Activated T-cell treated with anti-CD3 and anti-CD28 coated beads, Interleukin-2, amount 50 U/mL, for 24 hours (primary cell): ENCODE data around the gene PARD3B.
A peak's percentile ranks its signal among the peaks of the same experiment; 100 is the strongest.

ENCODE experiments used
- DNase-seq: peaks from one replicate; pipeline ENCODE4 v3.0.0-alpha.2; 2020
- H3K27ac Mint-ChIP-seq: 2 replicates; pipeline ENCODE4 v1.8.0; 2020; ENCODE audit warnings: mild to moderate bottlenecking, mixed read lengths
- H3K27me3 Mint-ChIP-seq: 2 replicates; pipeline ENCODE4 v1.8.0; 2020; ENCODE audit warnings: mixed read lengths
- H3K36me3 Mint-ChIP-seq: 2 replicates; pipeline ENCODE4 v1.8.0; 2020; ENCODE audit warnings: low read depth, mixed read lengths
- H3K4me1 Mint-ChIP-seq: 2 replicates; pipeline ENCODE4 v1.8.0; 2020; ENCODE audit warnings: low read depth, mixed read lengths
- H3K4me3 Mint-ChIP-seq: 2 replicates; pipeline ENCODE4 v1.8.0; 2020; ENCODE audit warnings: mild to moderate bottlenecking, moderate library complexity, mixed read lengths
- H3K9me3 Mint-ChIP-seq: 2 replicates; pipeline ENCODE4 v1.8.0; 2020; ENCODE audit warnings: mixed read lengths

PARD3B gene

DNA sequence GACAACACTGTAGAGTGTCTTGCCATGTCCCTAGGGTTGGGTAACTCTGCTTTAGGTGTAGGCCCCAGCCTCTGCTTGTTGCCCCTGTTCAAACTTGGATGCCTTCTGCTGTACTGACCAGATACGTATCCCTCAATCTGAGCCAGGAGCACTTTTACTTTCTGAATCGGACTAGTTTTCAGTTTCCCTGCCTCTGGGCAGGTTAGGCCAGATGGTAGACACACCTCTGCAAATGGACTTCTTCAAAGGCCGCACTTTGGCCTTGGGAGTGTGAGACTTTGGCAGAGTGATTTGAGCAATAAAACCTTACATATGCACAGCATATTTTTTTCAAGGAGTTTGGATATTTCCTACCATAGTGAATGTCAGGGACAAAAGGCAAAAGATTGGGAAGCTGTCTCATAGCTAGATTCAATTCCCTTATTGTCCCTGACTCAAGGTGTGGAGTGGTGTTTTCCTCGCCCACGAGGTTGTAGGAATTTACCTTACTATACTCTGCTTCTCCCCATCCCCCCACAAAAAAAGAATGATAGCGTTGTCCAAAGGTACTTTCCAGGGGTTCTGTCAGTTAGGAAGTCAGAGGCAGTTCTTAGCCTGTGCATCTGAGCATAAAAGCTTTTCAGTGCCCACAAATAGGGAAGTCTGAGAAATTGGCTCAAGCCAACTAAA lies 15.3 kb upstream of the PARD3B start:
- Mint-ChIP-seq H3K27me3 (no peaks in the 10 kb centered on the region), H3K4me3 (no peak overlapping the region), H3K9me3 (no peaks in the 10 kb centered on the region), H3K27ac (no peak overlapping the region), H3K4me1 (no peaks in the 10 kb centered on the region), H3K36me3 (no peaks in the 10 kb centered on the region)
- DNase-seq = no peak

DNA sequence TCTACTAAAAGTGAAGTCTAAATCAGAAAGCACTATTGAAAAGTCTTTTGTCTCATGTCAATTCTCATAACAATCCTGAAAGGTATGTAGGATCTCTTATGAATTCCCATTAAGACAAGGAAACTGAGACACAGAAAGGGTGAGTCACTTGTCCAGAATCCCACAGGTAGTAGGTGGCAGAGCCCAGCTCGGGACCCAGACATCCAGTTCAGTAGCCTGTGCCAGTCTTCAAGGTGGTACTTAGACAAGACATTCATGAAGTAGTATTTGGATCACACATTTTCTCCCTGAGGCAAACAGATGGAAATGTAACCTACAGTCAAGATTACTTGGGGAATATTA lies 14.8 kb upstream of the PARD3B start:
- no peaks in the 10 kb centered on the region for H3K36me3 Mint-ChIP-seq
- no peaks in the 10 kb centered on the region for H3K4me1 Mint-ChIP-seq
- DNase-seq = no peak
- H3K27ac Mint-ChIP-seq = no peak overlapping the region
- H3K27me3 Mint-ChIP-seq = no peaks in the 10 kb centered on the region
- no peak overlapping the region for H3K4me3 Mint-ChIP-seq
- no peaks in the 10 kb centered on the region for H3K9me3 Mint-ChIP-seq

DNA sequence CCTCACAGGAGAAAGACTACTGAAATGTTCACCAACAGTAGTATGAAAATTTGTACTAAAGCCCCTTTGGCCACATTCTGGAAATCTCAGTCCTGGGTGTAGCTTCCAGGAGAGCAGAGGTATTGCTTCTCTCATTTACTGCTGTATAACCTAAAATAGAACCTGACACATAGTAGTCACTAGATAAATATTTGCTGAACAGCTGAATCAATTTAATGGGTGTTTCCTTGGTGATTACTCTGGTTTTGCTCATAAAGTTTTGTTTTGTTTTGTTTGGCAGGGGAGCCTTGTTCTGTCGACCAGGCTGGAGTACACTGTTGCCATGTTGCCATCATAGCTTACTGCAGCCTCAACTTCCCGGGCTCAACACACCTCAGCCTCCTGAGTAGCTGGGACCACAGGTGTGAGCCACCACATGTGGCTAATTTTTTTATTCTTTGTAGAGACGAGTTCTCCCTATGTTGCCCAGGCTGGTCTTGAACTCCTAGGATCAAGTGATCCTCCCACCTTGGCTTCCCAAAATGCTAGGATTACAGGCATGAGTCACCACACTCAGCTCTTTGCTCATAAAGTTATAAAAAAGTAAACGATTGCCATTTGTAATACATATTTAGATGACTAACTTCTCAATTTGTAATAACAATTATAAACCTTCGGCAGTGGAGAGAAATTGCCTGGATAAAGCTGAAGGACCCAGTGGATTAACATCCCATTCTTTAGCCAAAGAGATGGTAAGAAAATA lies 11.5 kb upstream of the PARD3B start:
- Mint-ChIP-seq H3K27ac (no peak overlapping the region), H3K9me3 (no peaks in the 10 kb centered on the region), H3K4me1 (no peaks in the 10 kb centered on the region), H3K27me3 (no peaks in the 10 kb centered on the region), H3K4me3 (no peak overlapping the region), H3K36me3 (no peaks in the 10 kb centered on the region)
- DNase-seq = no peak

DNA sequence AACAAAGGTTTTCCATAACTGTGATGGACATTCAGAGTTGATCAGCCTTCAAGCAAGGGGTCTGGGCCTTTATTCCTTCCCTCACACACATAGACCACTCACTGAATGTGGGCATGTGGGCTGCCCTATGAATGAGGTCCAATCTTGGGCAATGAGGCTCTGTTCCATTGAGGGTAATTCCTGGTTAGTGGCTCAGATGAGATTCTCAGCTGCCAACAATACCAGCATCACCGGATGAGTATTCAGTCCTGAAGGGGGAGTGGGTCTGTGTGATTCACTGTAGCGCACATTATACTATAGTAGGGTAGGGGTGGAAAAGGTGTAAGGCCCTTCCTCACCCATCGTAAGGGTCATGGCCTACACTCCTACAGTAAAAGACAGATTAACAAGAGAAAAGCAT lies 9.9 kb upstream of the PARD3B start:
- H3K27ac Mint-ChIP-seq = no peak overlapping the region
- H3K4me1 Mint-ChIP-seq = no peaks in the 10 kb centered on the region
- H3K27me3 Mint-ChIP-seq = no peaks in the 10 kb centered on the region

DNA sequence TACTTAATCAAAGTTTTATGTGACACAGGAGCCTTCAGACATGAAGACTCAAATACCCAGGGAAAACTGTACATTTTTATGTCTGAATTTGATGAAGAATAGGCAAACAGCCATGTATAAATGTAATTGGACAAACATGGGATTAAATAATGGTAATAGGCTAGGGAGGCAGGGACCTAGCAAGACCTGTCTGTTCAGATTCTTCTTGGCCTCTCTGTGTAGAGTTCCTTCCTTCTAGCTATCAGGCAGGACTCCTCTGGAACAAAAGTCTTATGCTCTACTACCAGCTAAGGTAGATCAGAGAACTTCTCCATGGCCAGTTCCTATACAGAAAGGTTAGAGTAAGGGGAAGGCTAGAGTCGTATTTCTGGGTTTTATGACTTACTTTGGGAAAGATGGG lies 9.5 kb upstream of the PARD3B start:
- no peak overlapping the region for H3K4me3 Mint-ChIP-seq
- H3K4me1 Mint-ChIP-seq = no peaks in the 10 kb centered on the region
- H3K9me3 Mint-ChIP-seq = no peaks in the 10 kb centered on the region
- no peak for DNase-seq
- no peaks in the 10 kb centered on the region for H3K27me3 Mint-ChIP-seq
- no peaks in the 10 kb centered on the region for H3K36me3 Mint-ChIP-seq
- H3K27ac Mint-ChIP-seq = no peak overlapping the region

More for the DNA sequence above, 9.9 kb upstream of the PARD3B start:
- Mint-ChIP-seq H3K4me3 (no peak overlapping the region), H3K36me3 (no peaks in the 10 kb centered on the region), H3K9me3 (no peaks in the 10 kb centered on the region)
- no peak for DNase-seq

DNA sequence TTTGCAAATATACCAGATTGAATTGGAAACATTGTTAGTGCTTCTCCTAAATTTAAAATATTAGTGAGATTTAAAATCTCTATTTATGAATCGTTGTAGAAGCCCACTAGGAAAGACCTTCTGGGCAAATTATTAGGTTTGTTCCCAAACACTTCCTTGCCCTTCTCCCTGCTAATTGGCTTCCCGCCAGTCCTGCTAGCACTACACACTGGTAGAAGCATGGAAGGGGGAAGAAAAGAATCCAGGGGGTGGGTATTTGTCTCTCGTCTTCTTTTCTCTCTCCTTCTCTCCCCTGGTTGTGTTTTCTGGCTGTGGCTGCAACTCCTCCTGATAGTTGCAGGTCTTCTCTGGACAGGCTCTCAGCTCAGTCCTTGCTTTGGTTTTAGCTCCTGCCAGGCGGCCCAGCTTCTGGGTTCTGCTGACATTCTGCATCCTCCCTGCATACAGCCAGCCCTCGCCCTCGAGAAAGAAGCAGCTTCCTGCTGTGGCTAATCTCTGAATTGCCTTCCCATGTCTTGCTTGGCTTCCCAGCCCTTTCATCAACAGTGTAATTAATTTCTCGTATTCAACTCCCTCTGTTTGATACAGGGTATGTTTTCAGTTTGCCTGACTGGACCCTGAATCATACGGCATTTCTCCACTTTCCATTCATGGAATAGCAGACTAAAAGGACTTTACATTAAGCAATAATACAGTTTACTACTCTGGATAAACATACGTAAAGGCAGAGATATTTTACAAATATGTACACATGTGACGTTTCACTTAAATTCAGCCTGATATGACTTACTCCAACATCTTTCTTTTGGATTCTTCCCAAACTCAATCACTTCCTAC lies 6.9 kb upstream of the PARD3B start:
- Mint-ChIP-seq H3K36me3 (no peaks in the 10 kb centered on the region), H3K4me1 (no peaks in the 10 kb centered on the region), H3K9me3 (no peaks in the 10 kb centered on the region), H3K27me3 (peaks cover 14% of the 10 kb centered on the region), H3K27ac (no peak overlapping the region), H3K4me3 (no peak overlapping the region)
- no peak for DNase-seq

DNA sequence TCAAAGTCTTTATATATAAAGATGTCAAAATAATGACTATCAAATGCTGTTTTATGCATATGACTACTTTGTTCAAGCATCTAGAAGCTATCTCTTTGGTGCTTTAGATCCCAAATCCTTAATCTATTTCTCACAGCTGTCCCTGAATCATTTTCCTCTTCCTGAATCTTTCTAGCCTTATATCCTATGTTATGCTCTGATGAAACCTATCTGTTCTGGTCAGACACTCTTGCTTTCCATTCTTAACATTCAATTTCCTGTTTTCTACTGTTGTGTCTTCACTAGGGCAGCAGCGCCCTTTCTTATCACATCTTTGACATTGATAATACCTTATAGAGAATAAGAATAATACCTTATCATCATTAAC lies 6.3 kb upstream of the PARD3B start:
- Mint-ChIP-seq H3K4me3 (no peak overlapping the region), H3K9me3 (no peaks in the 10 kb centered on the region), H3K27ac (no peak overlapping the region), H3K4me1 (no peaks in the 10 kb centered on the region), H3K27me3 (peaks cover 20% of the 10 kb centered on the region), H3K36me3 (no peaks in the 10 kb centered on the region)
- no peak for DNase-seq

DNA sequence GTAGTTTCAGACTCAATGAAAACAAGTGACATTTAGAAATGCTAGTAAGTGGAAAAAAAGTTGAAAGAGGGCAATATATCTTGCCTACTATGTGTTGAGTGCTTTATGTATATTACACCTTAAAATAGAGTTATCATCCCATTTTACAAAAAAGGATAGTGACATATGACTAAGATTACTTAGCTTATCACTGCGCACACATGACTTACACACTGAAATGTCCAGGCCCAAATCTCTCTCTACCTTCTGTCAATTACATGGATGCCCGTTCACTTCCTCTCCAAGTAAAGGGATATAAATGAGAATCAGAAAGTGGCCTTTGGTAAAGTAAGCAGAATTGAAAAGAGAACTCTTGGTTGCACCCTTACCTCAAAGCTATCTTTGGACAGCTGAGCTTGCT lies 3.6 kb upstream of the PARD3B start:
- Mint-ChIP-seq H3K36me3 (no peaks in the 10 kb centered on the region), H3K9me3 (no peaks in the 10 kb centered on the region), H3K27me3 (peaks cover 40% of the 10 kb centered on the region), H3K4me3 (no peak overlapping the region), H3K27ac (no peak overlapping the region), H3K4me1 (peaks cover 14% of the 10 kb centered on the region)
- DNase-seq = no peak

DNA sequence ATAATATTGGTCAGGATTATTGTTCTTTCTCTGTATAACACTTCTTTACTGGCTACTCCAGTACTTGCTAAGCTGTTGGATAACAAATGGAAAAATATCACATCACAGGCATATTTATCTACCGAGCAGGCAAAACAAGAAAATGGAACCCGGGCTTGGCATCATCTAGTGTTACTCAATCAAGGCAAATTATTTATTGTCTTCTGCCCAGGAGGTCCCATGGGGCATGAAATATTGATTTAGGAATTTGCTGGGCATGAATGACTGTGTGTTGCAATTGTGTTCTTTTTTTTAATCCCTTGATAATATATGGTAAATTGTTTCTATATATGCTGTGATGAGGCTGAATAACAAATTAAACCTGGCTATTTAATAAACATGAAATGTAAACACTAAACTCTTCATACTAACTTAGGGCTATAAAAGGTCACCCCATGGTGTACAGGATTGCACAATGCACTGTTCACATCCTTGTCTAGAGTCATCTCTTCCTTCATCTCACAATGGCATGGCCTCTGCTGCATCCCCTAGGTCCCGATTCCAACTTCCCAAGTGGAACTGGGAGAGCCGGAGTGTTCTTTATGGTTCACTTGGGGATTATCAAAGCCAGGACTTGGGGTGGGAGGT lies 2.2 kb upstream of the PARD3B start:
- H3K9me3 Mint-ChIP-seq = no peaks in the 10 kb centered on the region
- H3K4me1 Mint-ChIP-seq = peaks cover 14% of the 10 kb centered on the region
- DNase-seq = no peak
- H3K27ac Mint-ChIP-seq = no peak overlapping the region
- peaks cover 44% of the 10 kb centered on the region for H3K27me3 Mint-ChIP-seq
- H3K36me3 Mint-ChIP-seq = no peaks in the 10 kb centered on the region
- no peak overlapping the region for H3K4me3 Mint-ChIP-seq

DNA sequence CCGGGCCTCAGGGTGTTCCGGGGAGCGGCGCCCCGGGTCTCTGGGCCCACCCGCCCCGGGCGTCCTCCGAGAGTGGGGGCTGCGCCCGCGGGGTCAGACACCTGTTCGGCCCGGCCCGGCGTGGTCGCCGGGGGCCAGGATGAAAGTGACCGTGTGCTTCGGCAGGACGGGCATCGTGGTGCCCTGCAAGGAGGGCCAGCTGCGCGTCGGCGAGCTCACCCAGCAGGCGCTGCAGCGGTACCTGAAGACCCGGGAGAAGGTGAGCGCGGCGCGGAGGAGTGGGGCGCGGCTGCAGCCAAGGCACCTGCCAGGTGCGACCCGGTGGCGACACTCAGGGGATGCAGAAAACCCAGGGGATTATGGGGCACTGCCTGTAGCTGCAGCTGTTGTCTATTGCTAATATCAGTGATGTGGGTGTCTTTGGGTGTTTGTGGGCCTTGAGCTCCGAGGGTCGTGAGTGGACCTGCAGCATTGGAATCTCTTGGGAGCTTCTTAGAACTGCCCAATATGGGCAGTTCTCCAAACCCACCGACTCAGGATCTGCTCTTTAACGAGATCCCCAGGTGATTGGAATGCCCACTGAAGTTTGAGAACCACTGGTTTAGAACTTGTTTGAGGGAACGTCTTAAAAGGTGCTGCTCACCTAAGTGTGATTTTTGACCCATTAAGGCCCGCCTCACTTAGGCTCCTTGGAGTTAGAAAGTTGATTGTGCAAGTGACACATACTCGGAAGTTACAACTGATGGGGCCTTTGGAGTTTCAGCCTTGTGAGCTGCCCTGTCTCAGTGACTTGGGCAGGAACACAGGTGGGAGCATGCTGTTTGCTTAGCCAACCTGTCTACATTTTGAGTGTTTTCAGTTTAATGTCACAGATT lies 823 bp downstream of the PARD3B start:
- Mint-ChIP-seq H3K4me3 (peak overlapping the region; percentile 71), H3K27ac (no peak overlapping the region), H3K36me3 (no peaks in the 10 kb centered on the region), H3K9me3 (no peaks in the 10 kb centered on the region), H3K27me3 (peaks cover 47% of the 10 kb centered on the region), H3K4me1 (peaks cover 14% of the 10 kb centered on the region)
- no peak for DNase-seq

DNA sequence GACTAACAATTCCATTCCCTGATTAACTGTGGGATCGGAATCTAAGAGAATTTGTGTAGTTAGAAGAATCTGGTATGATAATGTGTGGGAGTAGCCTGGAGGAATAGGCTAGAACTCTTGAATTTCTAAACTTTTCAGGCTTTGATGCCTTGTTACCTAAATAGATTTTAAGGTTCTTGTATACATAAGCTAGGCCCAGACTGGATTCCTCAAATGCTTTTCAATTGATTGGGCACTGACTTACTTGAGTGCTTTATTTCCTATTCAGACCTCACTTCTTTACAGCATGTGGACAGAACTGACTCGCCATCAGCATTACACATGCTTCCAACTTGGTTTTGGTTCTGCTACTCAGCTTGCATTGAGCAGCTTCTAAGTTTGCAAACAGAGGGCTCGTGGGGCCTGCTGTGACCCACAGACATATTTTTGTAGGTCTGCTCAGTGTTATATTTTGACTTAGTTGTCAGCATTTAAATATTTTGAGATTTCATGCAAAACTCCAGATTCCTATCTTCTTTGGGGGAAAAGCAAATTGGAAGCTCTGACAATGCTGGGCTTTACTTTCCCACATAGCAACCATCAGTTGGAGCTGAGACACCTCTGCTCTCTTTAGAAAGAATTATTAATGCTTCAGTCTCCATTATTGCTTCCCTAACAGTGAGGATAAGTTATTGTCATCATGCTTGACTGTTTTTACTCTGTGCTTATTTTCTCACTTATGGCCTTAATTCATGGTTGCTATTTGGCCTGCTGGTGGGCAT lies 5.7 kb downstream of the PARD3B start:
- no peak for DNase-seq
- Mint-ChIP-seq H3K27ac (no peak overlapping the region), H3K36me3 (no peaks in the 10 kb centered on the region), H3K4me3 (no peak overlapping the region), H3K9me3 (no peaks in the 10 kb centered on the region), H3K4me1 (peaks cover 4% of the 10 kb centered on the region), H3K27me3 (peaks cover 17% of the 10 kb centered on the region)

DNA sequence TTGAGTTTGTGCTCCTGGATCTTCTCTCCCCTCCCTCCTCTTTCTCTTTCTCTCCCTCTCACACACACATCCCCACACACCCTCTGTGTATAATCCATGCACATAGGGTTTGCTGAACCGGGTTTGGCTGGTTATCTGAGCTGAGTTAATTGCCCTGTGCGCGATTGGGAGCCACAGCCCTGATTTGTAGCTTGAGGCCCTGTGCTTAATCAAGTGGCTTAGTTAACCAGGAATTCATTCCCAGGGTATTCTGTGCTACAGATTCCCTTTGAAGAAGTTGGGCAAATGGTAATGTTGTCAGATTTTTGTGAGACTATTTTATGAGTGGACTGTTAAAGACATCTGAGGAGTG lies 6.2 kb downstream of the PARD3B start:
- H3K27ac Mint-ChIP-seq = no peak overlapping the region
- H3K36me3 Mint-ChIP-seq = no peaks in the 10 kb centered on the region
- H3K9me3 Mint-ChIP-seq = no peaks in the 10 kb centered on the region
- no peaks in the 10 kb centered on the region for H3K4me1 Mint-ChIP-seq
- H3K4me3 Mint-ChIP-seq = no peak overlapping the region
- H3K27me3 Mint-ChIP-seq = peaks cover 12% of the 10 kb centered on the region
- DNase-seq = no peak

DNA sequence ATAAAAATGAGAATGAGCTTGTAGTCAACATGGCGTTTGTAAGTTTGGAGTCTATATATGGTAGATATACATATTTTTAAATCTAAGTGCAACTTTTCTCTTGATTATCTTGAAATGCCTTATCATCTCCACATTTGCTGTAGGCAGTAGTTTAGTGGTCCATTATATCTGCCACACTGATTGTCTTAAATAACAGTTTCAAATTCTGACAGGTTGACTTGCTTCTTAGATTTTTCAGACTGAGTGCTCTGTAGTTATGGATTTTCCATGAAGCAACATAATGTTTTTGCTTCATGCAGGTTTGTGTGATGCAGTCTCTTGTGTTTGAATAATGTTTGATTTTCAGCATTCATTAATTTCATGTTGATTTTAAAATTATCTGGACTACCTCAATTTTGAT lies 12.3 kb downstream of the PARD3B start:
- no peaks in the 10 kb centered on the region for H3K4me1 Mint-ChIP-seq
- no peak overlapping the region for H3K4me3 Mint-ChIP-seq
- peaks cover 2% of the 10 kb centered on the region for H3K9me3 Mint-ChIP-seq
- peaks cover 10% of the 10 kb centered on the region for H3K27me3 Mint-ChIP-seq
- H3K27ac Mint-ChIP-seq = no peak overlapping the region
- H3K36me3 Mint-ChIP-seq = no peaks in the 10 kb centered on the region
- no peak for DNase-seq
